Osteoblast (primary cell): ENCODE data around the gene ERG. TPM values are rescaled to one million over a fixed set of nuclear protein-coding genes. Genes with fewer than 3 reads are reported as not detected.

ENCODE experiments used
- DNase-seq: peaks from one replicate; pipeline ENCODE4 v3.0.0; 2011; ENCODE audit warnings: low spot score, mixed read lengths; ENCODE audit not compliant: insufficient read length; ENCODE audit errors: missing footprints
- H2AFZ ChIP-seq: 2 replicates; pipeline ENCODE4 v1.6.0; 2011; ENCODE audit warnings: mild to moderate bottlenecking, low read length
- H3K27ac ChIP-seq: 2 replicates; pipeline ENCODE4 v1.5.1; 2011; ENCODE audit warnings: mild to moderate bottlenecking, low read depth, low read length, moderate library complexity
- H3K27me3 ChIP-seq: 2 replicates; pipeline ENCODE4 v1.6.0; 2012; ENCODE audit warnings: mild to moderate bottlenecking, control low read depth, inconsistent platforms, low read length, moderate library complexity; ENCODE audit not compliant: insufficient read depth
- H3K36me3 ChIP-seq: 2 replicates; pipeline ENCODE4 v1.5.1; 2011; ENCODE audit warnings: mild to moderate bottlenecking, low read length, control low read depth, moderate library complexity; ENCODE audit not compliant: insufficient read depth
- H3K4me1 ChIP-seq: 2 replicates; pipeline ENCODE4 v1.5.1; 2011; ENCODE audit warnings: mild to moderate bottlenecking, low read length, control low read depth, moderate library complexity; ENCODE audit not compliant: insufficient read depth
- H3K4me2 ChIP-seq: 2 replicates; pipeline ENCODE4 v1.6.0; 2011; ENCODE audit warnings: mild to moderate bottlenecking, low read length; ENCODE audit not compliant: insufficient read depth
- H3K4me3 ChIP-seq: fragments of 200-600 bp; sonication (generic); 3 replicates; pipeline ENCODE4 v1.5.1; 2012; ENCODE audit warnings: mild to moderate bottlenecking, low read length, inconsistent platforms; ENCODE audit not compliant: insufficient read depth
- H3K79me2 ChIP-seq: 2 replicates; pipeline ENCODE4 v1.6.0; 2012; ENCODE audit warnings: mild to moderate bottlenecking, low read length, control low read depth, inconsistent platforms; ENCODE audit not compliant: insufficient read depth
- H3K9me3 ChIP-seq: 2 replicates; pipeline ENCODE4 v1.5.1; 2011; ENCODE audit warnings: low read depth, low read length, control low read depth
- H4K20me1 ChIP-seq: 2 replicates; pipeline ENCODE4 v1.6.0; 2012; ENCODE audit warnings: mild to moderate bottlenecking, low read length, control low read depth; ENCODE audit not compliant: insufficient read depth
- total RNA-seq: library from RNA; depleted of rRNA; stranded (reverse); fragments of >200 nt; gene quantifications from 2 replicates; pipeline ENCODE4 v1.2.3, GENCODE V29; 2012
- TF ChIP-seq, protein P1 (sequence below): IDR thresholded peaks from 2 replicates; pipeline ENCODE4 v1.5.1; 2011; ENCODE audit warnings: mild to moderate bottlenecking, low read depth, low read length, moderate library complexity; ENCODE audit errors: extremely low read depth

The ERG gene
- total RNA-seq, 1 donor = 1.1 TPM

DNA sequence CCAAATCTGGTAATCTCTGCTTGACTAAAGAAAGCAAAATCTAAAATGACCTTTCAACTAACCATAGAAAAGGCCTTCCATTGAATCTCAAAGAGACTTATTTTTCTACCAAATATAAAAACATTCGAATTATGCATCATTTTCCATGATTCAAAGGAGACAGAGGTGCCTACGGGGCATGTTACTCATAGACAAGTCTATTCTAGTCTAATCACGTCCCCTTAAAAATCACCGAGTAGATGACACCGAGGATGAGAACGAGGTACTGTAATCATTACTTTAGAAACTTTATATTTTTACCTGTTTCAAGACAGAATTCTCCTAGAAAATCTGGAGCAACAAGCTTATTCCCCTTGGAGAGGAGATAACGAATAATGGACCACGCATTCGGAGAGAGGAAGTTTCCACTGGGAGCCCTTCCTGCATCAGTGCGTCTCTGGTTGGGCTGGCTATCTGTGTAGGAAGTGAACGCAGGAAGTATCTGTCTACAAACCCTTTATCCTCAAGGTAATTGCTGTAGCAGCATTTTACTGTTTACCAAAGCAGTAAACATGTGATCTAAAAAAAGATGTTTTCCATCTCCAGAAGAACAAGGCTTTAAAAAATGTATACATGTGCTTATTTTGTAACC, 9.5 kb downstream of the ERG start:
- TF ChIP-seq, protein P1, sequence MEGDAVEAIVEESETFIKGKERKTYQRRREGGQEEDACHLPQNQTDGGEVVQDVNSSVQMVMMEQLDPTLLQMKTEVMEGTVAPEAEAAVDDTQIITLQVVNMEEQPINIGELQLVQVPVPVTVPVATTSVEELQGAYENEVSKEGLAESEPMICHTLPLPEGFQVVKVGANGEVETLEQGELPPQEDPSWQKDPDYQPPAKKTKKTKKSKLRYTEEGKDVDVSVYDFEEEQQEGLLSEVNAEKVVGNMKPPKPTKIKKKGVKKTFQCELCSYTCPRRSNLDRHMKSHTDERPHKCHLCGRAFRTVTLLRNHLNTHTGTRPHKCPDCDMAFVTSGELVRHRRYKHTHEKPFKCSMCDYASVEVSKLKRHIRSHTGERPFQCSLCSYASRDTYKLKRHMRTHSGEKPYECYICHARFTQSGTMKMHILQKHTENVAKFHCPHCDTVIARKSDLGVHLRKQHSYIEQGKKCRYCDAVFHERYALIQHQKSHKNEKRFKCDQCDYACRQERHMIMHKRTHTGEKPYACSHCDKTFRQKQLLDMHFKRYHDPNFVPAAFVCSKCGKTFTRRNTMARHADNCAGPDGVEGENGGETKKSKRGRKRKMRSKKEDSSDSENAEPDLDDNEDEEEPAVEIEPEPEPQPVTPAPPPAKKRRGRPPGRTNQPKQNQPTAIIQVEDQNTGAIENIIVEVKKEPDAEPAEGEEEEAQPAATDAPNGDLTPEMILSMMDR = no peak
- no peak for DNase-seq
- H3K27me3 ChIP-seq = no peaks in the 10 kb centered on the region
- H3K79me2 ChIP-seq = no peaks in the 10 kb centered on the region
- H4K20me1 ChIP-seq = no peaks in the 10 kb centered on the region
- H3K4me1 ChIP-seq = peaks cover 5% of the 10 kb centered on the region
- no peaks in the 10 kb centered on the region for H3K9me3 ChIP-seq
- no peak overlapping the region for H3K4me2 ChIP-seq
- H3K4me3 ChIP-seq = no peak overlapping the region
- no peak overlapping the region for H3K27ac ChIP-seq
- no peaks in the 10 kb centered on the region for H3K36me3 ChIP-seq
- no peak overlapping the region for H2AFZ ChIP-seq

DNA sequence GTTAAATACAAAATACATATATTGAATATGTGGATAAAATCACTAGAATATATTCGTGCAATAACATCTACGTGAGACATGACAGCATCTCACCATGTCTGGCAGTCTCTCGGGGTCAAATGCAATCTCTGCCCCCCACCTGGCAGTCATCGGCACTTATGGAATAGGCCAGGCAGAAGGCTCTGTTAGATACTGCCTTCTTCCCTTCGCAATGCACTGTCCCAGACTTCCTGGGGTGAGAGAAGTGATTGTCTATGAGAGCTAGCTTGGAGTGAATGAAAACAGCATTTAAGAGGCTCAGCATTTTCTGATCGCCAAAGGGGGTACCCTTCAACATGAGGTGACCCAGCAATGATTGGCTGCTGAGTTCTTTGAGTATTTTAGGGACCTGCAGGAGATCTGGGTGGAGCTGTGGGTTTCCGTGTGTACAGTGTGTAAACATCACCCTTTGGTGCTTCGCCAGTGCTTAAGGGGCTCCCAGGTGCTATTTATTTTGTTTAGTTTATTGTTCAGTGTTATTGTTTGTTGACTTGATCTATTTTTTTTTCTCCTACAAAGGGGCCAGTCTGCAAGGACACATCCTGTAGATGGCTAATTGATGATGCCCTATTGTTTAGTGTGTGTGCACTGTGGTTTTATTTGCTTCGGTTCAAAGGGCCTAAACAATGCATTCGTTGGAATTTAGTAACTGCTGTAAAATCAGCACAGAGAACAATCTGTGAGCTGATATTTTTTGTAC, 10.2 kb downstream of the ERG start:
- Histone ChIP-seq H3K4me1 (peaks cover 5% of the 10 kb centered on the region), H4K20me1 (no peaks in the 10 kb centered on the region), H3K4me3 (no peak overlapping the region), H3K36me3 (no peaks in the 10 kb centered on the region), H3K27me3 (no peaks in the 10 kb centered on the region), H2AFZ (no peak overlapping the region), H3K9me3 (no peaks in the 10 kb centered on the region), H3K27ac (no peak overlapping the region), H3K4me2 (no peak overlapping the region), H3K79me2 (no peaks in the 10 kb centered on the region)
- no peak for DNase-seq
- TF ChIP-seq, protein P1 = no peak

DNA sequence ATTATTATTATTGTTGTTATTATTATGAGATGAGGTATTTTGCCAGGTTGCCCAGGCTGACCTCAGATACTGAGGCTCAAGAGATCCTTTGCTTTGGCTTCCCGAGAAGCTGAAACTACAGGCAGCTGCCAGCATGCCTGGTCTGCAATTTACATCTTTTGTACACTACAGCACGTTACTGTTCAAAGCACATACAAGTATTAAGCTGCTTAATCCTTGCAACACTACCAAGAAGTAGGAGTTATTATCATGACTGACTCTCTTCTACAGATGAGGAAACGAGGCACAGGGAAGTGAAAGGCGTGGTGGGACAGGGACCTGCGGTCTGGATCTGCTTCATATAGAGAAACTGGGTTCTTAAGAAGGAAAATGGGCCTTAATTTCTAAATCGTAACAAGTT, 11.6 kb downstream of the ERG start:
- Histone ChIP-seq H3K79me2 (no peaks in the 10 kb centered on the region), H3K9me3 (no peaks in the 10 kb centered on the region), H3K36me3 (no peaks in the 10 kb centered on the region), H3K4me3 (no peak overlapping the region), H2AFZ (no peak overlapping the region), H3K4me1 (peaks cover 5% of the 10 kb centered on the region), H4K20me1 (no peaks in the 10 kb centered on the region), H3K27me3 (no peaks in the 10 kb centered on the region), H3K4me2 (peak overlapping the region; percentile 20), H3K27ac (peak overlapping the region; percentile 55)
- TF ChIP-seq, protein P1 = no peak
- no peak for DNase-seq

DNA sequence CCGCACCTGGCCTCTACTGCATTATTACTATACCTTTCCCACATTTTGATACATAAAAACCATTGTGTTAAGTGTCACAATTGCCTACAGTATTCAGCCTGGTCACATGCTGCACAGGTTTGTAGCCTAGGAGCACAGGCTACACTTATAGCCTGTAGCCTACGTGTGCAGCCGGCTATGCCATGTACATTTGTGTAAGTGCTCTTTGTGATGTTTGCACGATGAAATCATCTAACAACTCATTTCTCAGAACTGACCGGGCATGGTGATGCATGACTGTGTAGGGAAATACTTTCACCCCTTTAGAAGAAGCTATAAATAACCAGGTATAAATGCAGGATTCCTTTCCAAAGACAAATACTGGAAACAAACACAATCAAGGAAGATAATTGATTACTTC, 12.1 kb downstream of the ERG start:
- no peak overlapping the region for H3K4me3 ChIP-seq
- TF ChIP-seq, protein P1 = no peak
- no peaks in the 10 kb centered on the region for H3K36me3 ChIP-seq
- no peaks in the 10 kb centered on the region for H3K27me3 ChIP-seq
- H4K20me1 ChIP-seq = no peaks in the 10 kb centered on the region
- H2AFZ ChIP-seq = no peak overlapping the region
- H3K4me1 ChIP-seq = peaks cover 5% of the 10 kb centered on the region
- peak overlapping the region; percentile 55 for H3K27ac ChIP-seq
- peak overlapping the region; percentile 20 for H3K4me2 ChIP-seq
- H3K79me2 ChIP-seq = no peaks in the 10 kb centered on the region
- no peak for DNase-seq
- H3K9me3 ChIP-seq = no peaks in the 10 kb centered on the region
